Retinal pigment epithelial cell (primary cell): Measurements from ENCODE around the gene ZNF469.
A peak's percentile ranks its signal among the peaks of the same experiment; 100 is the strongest.

Source experiments
- DNase-seq: peaks from one replicate; pipeline ENCODE4 v3.0.0-alpha.2; 2010; ENCODE audit warnings: low read depth
- H3K4me3 ChIP-seq: 2 replicates; pipeline ENCODE4 v1.5.1; 2011; ENCODE audit warnings: mild to moderate bottlenecking, low read length, control low read depth, moderate library complexity
- CTCF ChIP-seq: conservative IDR thresholded peaks from 2 replicates; pipeline ENCODE4 v1.5.1; 2011; ENCODE audit warnings: low read depth, low read length, control low read depth, inconsistent platforms

Gene ZNF469

GRCh38 chr16:88385112-88385594 is 2.4 kb downstream of the ZNF469 start:
- H3K4me3 ChIP-seq = no peak overlapping the region

GRCh38 chr16:88385831-88386815 is 3.4 kb downstream of the ZNF469 start:
- H3K4me3 ChIP-seq = no peak overlapping the region
- DNase-seq = no peak
- TF ChIP-seq CTCF = no peak

More at GRCh38 chr16:88385112-88385594, 2.4 kb downstream of the ZNF469 start:
- no peak for DNase-seq
- TF ChIP-seq CTCF = no peak

DNA sequence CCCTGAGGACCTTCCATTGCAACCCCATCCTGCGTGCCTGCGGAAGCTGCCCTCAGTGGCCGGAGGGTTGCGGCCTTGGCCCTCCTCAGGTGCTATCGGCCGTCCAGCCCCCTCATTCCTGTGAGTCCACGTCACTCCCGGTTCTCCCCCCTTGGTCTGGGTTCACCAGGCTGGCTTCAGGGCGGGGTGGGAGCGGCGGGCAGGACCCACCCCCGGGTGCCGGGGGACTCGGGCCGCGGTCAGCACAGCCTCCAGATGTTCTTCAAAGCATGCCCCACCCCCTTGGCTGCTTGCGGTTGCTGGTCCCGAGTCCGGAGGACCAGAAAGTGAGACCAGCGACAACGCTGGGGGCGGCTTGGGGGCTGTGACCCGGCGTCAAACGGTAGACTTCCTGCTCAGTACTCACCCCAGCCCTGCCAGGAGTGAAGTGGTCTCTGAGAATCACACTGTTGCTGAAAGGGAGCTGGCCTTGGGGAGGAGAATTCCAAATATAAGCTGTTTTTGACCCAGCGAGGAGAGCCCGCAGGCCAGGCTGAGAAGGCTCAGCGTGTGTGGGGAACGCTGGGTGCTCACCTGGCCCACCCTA is 4.5 kb downstream of the ZNF469 start:
- no peak for TF ChIP-seq CTCF
- DNase-seq = no peak
- no peak overlapping the region for H3K4me3 ChIP-seq

GRCh38 chr16:88387941-88388627 is 5.3 kb downstream of the ZNF469 start:
- TF ChIP-seq CTCF = peak; percentile 22
- H3K4me3 ChIP-seq = no peak overlapping the region
- peak; percentile 64 for DNase-seq

- H3K4me3 ChIP-seq = no peak overlapping the region
- no peak for TF ChIP-seq CTCF
- DNase-seq = no peak
Measured at GRCh38 chr16:88389191-88389590, 6.4 kb downstream of the ZNF469 start.

DNA sequence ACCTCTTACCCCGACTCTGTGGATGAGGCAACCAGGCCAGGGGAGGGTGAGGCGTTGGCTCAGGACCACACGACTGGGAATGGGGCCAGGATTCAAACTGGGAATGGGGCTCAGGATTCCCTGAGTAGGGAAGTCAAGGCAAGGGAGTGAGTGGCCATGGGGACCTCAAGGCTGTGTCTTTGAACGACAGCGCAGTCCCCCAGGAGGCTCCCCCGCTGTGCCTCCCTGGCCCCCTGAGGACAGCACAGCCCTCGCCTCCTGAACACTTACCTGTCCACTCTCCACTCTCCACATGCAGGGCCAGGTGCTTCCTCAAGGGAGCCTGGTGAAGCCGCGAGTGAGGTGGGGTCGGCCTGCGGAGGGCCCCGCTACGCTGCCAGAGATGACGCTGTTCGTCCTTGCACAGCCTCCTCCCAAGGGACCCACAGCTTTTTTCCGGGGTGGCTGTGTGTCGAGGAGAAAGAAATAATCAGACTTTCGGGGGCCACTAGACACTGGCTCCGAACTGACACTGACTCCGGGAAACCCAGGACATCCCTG is 6.9 kb downstream of the ZNF469 start:
- no peak for DNase-seq
- no peak for TF ChIP-seq CTCF
- H3K4me3 ChIP-seq = no peak overlapping the region
